ENCODE measurements around the gene DNM2.

- no peak for TF ChIP-seq EZH2 (IDR thresholded peaks at IDR 0.05; ENCODE audit: insufficient read depth, poor library complexity, severe bottlenecking)
- no peak for TF ChIP-seq EZH2phosphoT487 (IDR thresholded peaks at IDR 0.05; ENCODE audit: insufficient read depth, low read depth)
Measured at GRCh38 chr19:10812196-10812595, 94.3 kb downstream of the DNM2 start.
